Adipose tissue (tissue), 3 donors: ENCODE measurements around the gene CHRNA7. TPM values are rescaled to one million over a fixed set of nuclear protein-coding genes. Genes with fewer than 3 reads are reported as not detected.

Experiments used
- H3K27ac ChIP-seq: one replicate; pipeline ENCODE4 v1.5.1; 2013; ENCODE audit warnings: low read depth, low read length
- WGBS, 3 donors: extraction: QIAGEN DNeasy Blood & Tissue Kit; methylation state at CpG; one replicate each; pipeline ENCODE4 v1.1.7; 2013; 5-methylcytosine and 5-hydroxymethylcytosine counted together
- polyA plus RNA-seq, 3 donors: library from polyadenylated mRNA; stranded (reverse); fragments of 200-250 nt; gene quantifications; one replicate each; pipeline ENCODE4 v1.2.3, GENCODE V29; 2013
- donor health status: healthy with polysubstance abuse.
- donor health status: Bipolar disorder and iron deficiency.
- donor health status: healthy.

CHRNA7 gene
- 1 to 10 TPM in 1 of 3 donors, under 1 TPM in 2; 0.34 to 1.5 (median 0.49) TPM for polyA plus RNA-seq

- no peak within 1 kb of the TSS for H3K27ac ChIP-seq
- 0 to 1% (median 1%) methylated on average over 67 to 92 of the region's 92 CpGs for WGBS, 3 donors
These were observed at the start of gene CHRNA7 for GRCh38 chr15:32029862-32030781. Gene CHRNA7, plus strand, starts transcription at chr15:32030515. Its CDS starts 80 bp downstream, at chr15:32030595.

GRCh38 chr15:31985607-31986006 is 44.7 kb upstream of the CHRNA7 start:
- 23 to 61% (median 35%) methylated on average over 4 of the region's 4 CpGs for WGBS, 3 donors
- no peak overlapping the region for H3K27ac ChIP-seq

GRCh38 chr15:31993062-31993461 is 37.3 kb upstream of the CHRNA7 start:
- WGBS, 3 donors = 74 to 90% (median 87%) methylated on average over 4 of the region's 4 CpGs
- no peak overlapping the region for H3K27ac ChIP-seq

GRCh38 chr15:31997711-31998110 is 32.6 kb upstream of the CHRNA7 start:
- no peak overlapping the region for H3K27ac ChIP-seq

- 83 to 95% (median 91%) methylated on average over 2 of the region's 2 CpGs for WGBS, 3 donors
These were observed 26.8 kb upstream of the CHRNA7 start for GRCh38 chr15:32003558-32003957.

DNA sequence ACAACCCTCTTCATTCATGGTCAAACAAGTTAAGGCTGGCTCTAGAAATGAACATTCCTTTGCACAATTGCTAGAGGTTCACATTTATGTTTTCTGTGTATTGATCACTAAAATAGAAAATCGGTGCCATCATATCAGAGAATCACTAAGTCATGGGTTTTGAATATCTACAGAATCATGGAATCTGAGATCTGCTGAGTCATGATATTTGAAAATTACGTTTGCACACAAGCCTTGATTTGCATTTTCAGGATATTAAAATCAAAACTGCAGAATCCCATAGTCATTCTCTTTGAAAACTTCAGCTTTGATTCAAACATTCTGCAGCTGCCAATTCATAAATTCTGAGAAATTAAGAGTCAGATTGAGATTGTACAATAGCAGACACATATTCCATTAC is 26.1 kb upstream of the CHRNA7 start:
- 47 to 68% (median 66%) methylated on average over 2 of the region's 2 CpGs for WGBS, 3 donors
- no peak overlapping the region for H3K27ac ChIP-seq

More at GRCh38 chr15:32003558-32003957, 26.8 kb upstream of the CHRNA7 start:
- no peak overlapping the region for H3K27ac ChIP-seq

DNA sequence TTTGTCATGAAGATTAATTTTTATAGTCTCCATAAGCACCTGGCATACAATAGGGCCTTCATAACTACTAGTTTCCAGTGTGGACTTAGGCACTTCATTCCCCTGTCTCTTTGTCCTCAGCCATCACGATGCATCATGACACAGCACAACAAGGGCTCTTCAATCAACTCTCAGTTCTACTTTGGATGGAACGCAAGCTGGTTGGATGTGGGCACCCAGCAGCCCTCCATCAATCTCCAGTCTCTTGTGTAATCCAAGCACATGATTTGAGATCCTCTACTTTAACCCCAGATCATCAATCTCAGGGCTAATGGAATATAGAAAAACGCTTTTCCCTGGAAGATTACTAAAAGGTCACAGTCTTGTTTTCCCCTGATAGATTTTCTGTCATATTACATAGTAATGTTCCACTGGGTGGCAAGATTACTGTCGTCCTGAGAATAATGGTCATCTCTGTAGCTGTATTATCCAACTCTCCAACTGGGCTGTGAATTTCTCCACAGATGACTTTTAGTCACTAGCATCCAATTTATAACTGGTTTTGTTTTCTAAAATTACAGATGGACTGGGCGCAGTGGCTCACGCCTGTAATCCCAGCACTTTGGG is 22.9 kb upstream of the CHRNA7 start:
- WGBS, 3 donors = 50 to 75% (median 73%) methylated on average over 6 of the region's 6 CpGs
- H3K27ac ChIP-seq = no peak overlapping the region

GRCh38 chr15:32014953-32015352 is 15.4 kb upstream of the CHRNA7 start:
- 86 to 97% (median 94%) methylated on average over 1 of the region's 1 CpG for WGBS, 3 donors
- H3K27ac ChIP-seq = no peak overlapping the region

- H3K27ac ChIP-seq = no peak overlapping the region
- WGBS, 3 donors = 70 to 90% (median 89%) methylated on average over 2 of the region's 2 CpGs
These were observed 10.2 kb upstream of the CHRNA7 start for GRCh38 chr15:32020156-32020555.

DNA sequence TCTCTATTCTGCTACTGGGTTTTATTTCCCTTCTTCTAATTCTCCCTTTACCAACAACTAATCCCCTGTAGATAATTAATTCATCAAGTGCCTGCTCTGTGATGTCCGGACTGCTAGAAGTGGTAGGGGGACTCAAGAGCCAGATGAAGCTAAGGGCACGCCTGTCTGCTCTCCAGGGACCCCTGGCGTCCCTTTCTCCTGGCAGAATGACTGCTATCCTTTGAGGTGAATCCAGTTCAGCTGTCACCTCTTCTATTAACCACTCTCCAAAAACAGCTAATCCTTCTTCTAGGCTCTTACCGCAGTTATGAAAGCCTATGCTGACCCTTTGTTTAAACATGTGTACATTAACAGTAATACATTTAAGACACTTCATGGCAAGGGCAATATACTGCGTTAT is 1.4 kb upstream of the CHRNA7 start:
- WGBS, 3 donors = 9% methylated on average over 5 of the region's 5 CpGs
- H3K27ac ChIP-seq = no peak overlapping the region

DNA sequence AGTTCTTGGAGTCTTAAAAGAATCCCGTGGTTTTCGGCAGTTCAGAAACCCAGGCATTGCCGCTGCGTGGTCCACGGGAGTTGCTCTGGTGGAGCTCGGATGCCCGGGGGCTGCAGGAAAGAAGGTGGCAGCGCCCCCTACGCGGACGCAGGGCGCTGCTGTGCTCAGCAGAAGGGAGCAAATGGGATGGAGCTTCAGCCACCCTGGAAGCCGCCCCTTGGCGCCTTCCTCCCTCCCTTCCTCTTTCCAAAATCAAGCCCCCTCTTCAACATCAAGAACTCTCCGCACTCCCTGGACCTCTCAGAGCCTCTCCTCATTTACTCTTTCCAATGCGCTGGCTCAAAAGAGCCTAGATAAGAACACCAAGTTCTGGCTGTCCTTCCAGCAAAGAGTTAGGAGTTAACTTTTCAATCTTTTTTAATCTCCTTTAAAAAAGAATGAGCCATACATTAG is 880 bp upstream of the CHRNA7 start:
- WGBS, 3 donors = 0 to 1% (median 1%) methylated on average over 16 of the region's 16 CpGs
- no peak overlapping the region for H3K27ac ChIP-seq

DNA sequence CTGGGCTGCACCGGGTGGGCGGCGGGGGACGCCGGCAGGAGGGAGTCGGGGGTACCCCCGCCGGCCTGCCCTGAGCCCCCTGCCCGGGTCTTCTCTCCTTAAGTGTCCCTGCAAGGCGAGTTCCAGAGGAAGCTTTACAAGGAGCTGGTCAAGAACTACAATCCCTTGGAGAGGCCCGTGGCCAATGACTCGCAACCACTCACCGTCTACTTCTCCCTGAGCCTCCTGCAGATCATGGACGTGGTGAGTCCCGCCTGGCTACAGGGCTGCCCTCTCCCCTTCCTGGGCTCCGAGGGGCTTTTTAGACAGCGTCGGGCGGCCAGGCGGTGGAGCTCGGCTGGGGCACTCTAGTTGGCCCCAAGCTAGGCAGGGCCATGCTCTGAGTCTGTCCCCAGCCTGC is 480 bp downstream of the CHRNA7 start:
- no peak overlapping the region for H3K27ac ChIP-seq
- WGBS, 3 donors = 3 to 7% (median 5%) methylated on average over 14 to 21 of the region's 21 CpGs

DNA sequence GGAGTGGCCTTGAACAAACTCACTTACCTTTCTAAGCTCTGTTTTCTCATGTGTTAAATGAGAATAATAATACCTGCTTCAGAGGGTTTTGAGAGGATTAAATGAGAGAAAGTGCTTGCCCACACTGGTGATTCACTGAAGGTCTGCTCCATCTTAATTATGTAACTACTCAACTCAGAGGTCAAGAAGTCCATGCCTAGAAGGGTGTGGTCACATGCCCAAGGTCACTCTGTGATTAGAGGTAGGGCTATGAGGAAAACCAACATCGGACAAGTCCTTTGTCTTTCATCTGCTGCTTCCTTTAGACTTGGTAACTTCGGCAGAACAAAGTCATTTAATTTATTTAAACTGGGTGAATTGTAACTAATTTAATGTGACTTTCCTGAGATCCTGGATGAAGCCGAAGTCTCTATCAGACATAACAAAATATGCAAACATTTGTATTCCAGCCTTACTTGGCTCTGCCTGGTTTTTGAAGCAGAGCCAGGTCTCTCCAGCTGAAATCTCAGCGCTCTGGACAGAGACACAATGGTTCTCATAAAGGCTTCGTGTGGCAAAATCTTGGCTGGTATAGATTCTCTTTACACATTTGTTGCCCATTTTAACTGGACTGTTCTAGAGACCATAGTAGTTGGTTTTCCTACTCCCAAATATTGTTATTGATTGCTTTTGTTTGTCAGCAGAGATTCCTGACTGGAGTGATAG is 3.0 kb downstream of the CHRNA7 start:
- 24 to 71% (median 58%) methylated on average over 5 of the region's 5 CpGs for WGBS, 3 donors
- no peak overlapping the region for H3K27ac ChIP-seq

DNA sequence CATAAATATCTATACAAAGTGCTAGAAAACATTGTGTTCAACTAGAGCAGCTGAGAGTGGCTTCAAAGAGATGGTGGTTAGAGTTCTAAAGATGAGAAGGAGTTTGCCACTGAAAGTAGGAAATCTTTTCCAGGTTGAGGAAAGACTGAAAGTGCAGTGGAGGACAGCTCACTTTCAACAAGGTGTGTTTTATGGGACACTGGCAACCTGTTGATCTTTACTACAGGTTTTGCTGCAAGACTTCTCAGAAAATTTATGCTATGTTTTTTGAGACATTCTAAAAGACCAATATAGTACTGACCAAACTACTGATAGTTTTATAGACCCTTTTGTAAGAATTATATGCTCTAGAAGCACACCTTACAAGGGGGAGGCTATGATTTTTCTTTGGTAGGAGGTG is 3.8 kb downstream of the CHRNA7 start:
- no peak overlapping the region for H3K27ac ChIP-seq

- 68 to 87% (median 75%) methylated on average over 2 of the region's 2 CpGs for WGBS, 3 donors
- H3K27ac ChIP-seq = no peak overlapping the region
These were observed 5.0 kb downstream of the CHRNA7 start for GRCh38 chr15:32035285-32035684.

DNA sequence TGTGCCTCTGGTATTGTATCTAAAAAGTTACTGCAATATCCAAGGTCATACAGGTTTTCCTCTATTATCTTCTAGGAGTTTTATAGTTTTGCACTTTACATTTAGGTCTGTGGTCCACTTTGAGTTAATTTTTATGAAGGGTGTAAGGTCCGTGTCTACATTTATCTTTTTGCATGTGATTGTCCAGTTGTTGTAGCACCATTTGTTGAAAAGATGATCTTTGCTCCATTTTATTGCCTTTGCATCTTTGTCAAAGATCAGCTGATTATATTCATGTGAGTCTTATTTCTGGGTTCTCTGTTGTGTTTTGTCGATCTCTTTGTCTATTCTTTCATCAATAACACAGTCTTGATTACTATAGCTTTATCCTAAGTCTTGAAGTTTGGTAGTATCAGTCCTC is 6.7 kb downstream of the CHRNA7 start:
- WGBS, 3 donors = 80 to 87% (median 83%) methylated on average over 2 of the region's 2 CpGs
- no peak overlapping the region for H3K27ac ChIP-seq

DNA sequence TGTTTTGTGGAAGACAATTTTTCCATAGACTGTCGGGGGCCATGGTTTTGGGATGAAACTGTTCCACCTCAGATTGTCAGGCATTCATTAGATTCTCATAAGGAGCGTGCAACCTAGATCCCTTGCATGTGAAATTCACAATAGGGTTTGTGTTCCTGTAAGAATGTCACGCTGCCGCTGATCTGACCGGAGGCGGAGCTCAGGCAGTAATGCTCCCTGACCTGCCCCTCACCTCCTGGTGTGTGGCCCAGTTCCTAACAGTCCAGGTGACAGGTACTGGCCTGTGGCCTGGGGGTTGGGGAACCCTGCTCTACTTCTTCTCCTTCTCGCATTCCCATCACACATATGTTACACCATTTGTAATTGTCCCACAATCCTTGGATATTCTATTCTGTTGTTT is 11.0 kb downstream of the CHRNA7 start:
- WGBS, 3 donors = 59 to 88% (median 86%) methylated on average over 7 of the region's 7 CpGs
- H3K27ac ChIP-seq = no peak overlapping the region

DNA sequence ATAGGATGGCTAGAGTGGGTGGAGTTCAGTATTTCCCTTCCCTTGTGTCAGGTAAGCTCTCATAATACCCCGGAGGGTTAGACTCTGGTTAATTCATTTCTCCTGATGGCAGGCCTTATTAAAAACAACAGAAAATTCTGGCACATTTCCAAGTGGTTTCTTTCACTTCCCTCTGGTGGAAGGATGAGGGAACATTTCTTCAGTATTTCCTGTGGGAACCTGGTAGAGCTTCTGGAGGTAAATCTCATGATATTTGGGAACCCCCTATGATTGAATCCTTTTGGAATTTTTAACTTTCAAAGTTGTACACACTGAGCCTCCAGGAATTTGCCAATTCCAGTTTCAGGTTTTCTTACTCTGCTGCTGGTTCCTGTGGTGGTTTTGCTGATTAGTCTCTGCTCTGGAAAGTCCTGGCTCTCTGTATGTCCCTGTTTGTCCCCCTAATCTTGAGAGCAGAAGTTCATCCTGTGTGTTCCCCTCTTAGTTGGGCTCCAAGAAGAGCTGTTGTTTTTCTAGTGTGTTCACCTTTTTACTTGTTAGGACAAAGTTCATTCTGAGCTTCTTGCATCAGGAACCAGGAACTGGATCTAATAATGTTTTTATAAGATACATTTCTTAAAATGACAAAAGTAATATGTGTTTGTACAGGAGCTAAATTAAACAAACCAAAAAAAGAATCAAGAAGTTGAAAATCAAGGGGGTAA is 12.1 kb downstream of the CHRNA7 start:
- H3K27ac ChIP-seq = no peak overlapping the region
- 3 to 6% (median 4%) methylated on average over 1 of the region's 1 CpG for WGBS, 3 donors

DNA sequence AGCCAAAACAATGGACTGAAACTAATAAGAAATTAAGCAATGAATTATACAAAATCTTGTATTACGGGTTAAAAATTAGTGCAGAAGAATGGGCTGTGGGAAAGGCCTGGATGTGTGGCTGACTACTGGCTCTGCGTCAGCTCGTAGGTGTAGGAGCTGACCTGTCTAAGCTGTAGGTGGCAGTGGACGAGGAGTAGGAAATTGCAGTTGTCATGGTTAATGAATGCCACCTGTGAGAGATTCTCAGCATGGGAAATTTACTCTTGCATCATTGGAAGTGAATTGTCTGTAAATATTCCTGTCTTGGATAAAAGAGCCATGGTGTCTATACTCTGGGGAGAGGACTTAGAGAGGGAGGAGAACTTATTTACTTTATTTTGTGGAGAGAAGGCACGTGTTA is 23.4 kb downstream of the CHRNA7 start:
- WGBS, 3 donors = 23 to 50% (median 43%) methylated on average over 5 of the region's 5 CpGs
- no peak overlapping the region for H3K27ac ChIP-seq
